Thoracic aorta (tissue), 2 donors: Measurements from ENCODE around the gene MBD3L2. TPM values are rescaled to one million over a fixed set of nuclear protein-coding genes. Genes with fewer than 3 reads are reported as not detected.
A peak's percentile ranks its signal among the peaks of the same experiment; 100 is the strongest.

Source experiments
- ATAC-seq: fragments of 150-250 bp; one replicate; pipeline ENCODE4 v1.8.0; 2017; ENCODE audit warnings: low read depth; ENCODE audit not compliant: insufficient number of reproducible peaks, low FRiP score
- DNase-seq: peaks from one replicate; pipeline ENCODE4 v3.0.0-alpha.2; 2020; ENCODE audit warnings: low spot score
- H3K27ac ChIP-seq, 2 donors: fragments of 200-600 bp; sonication (generic); 1 replicate in 1 of 2; 2 replicates in 1 of 2; pipeline ENCODE4 v1.5.1; 2016; ENCODE audit warnings: mild to moderate bottlenecking in 2 of 2, moderate library complexity in 2 of 2
- H3K27me3 ChIP-seq: fragments of 200-600 bp; sonication (generic); replicated peaks from 2 replicates; pipeline ENCODE4 v1.6.0; 2016; ENCODE audit warnings: mild to moderate bottlenecking; ENCODE audit not compliant: insufficient read depth
- H3K36me3 ChIP-seq: fragments of 200-600 bp; sonication (generic); one replicate; pipeline ENCODE4 v1.5.1; 2016
- H3K4me1 ChIP-seq, 2 donors: fragments of 200-600 bp; sonication (generic); 1 replicate in 1 of 2; 2 replicates in 1 of 2; pipeline versions ENCODE4 v1.5.1 to v1.6.0; 2016; ENCODE audit warnings: low read depth in 2 of 2, mild to moderate bottlenecking in 1 of 2; ENCODE audit not compliant: control insufficient read depth in 1 of 2
- H3K4me3 ChIP-seq: fragments of 200-600 bp; sonication (generic); 2 replicates; pipeline ENCODE4 v1.5.1; 2016; ENCODE audit warnings: mild to moderate bottlenecking
- H3K9me3 ChIP-seq: fragments of 200-600 bp; sonication (generic); 2 replicates; pipeline ENCODE4 v1.5.1; 2016
- total RNA-seq, 2 donors: library from RNA; depleted of rRNA; stranded (reverse); fragments of >200 nt; gene quantifications; one replicate each; pipeline versions ENCODE4 v1.1.0 to v1.2.3, GENCODE V29; 2016
- TF ChIP-seq, protein P1 (sequence below): fragments of 200-600 bp; sonication (generic); IDR thresholded peaks from one replicate; pipeline ENCODE4 v1.5.1; 2019; ENCODE audit warnings: antibody characterized with exemption

The MBD3L2 gene
- total RNA-seq, 2 donors from 2014 or later, result not detected

DNA sequence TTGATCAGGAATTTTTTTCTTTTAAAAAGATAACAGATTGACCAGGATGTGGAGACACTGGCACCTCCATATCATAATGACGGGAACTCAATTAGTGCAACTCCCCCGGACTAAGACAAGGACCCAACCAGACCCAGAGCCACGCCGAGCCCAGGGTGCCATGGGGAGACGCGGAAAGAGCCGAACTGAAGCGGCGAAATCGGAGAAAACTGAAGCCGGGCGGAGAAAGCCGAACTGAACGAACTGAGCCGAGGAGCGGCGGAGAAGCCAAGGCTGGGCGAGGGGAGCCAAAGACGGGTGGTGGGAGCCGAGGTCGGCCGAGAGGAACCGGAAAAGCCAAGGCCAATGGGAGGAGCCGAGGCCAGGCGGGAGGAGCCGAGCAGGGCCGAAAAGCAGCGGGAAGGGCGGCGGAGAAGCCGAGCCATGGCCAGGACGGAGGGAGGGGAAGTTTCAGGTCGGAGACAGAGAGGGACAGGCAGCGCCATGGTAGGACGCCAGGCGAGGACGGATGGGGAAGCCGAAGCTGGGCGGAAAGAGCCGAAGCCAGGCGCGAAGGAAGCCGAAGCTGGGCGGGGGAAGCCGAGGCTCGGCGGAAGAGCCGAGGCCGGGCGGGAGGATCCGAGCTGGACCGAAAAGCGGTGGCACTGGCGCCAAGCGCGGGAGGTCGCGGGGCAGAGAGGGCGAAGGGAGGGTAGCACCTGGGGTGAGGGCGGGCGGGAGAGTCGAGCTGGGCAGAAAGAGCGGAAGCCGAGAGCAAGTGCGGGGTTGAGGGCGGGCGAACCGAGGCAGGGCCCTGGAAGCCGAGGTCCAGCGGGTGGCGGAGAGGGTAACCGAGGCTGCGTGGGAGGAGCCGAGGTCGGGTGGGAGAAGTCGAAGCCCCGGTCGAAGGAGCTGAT lies 49.8 kb downstream of the MBD3L2 start:
- TF ChIP-seq, protein P1, sequence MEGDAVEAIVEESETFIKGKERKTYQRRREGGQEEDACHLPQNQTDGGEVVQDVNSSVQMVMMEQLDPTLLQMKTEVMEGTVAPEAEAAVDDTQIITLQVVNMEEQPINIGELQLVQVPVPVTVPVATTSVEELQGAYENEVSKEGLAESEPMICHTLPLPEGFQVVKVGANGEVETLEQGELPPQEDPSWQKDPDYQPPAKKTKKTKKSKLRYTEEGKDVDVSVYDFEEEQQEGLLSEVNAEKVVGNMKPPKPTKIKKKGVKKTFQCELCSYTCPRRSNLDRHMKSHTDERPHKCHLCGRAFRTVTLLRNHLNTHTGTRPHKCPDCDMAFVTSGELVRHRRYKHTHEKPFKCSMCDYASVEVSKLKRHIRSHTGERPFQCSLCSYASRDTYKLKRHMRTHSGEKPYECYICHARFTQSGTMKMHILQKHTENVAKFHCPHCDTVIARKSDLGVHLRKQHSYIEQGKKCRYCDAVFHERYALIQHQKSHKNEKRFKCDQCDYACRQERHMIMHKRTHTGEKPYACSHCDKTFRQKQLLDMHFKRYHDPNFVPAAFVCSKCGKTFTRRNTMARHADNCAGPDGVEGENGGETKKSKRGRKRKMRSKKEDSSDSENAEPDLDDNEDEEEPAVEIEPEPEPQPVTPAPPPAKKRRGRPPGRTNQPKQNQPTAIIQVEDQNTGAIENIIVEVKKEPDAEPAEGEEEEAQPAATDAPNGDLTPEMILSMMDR, result no peak
- no peaks in the 10 kb centered on the region for H3K4me1 ChIP-seq
- H3K27me3 ChIP-seq, result no peaks in the 10 kb centered on the region
- peaks cover 8% of the 10 kb centered on the region for H3K9me3 ChIP-seq
- peak overlapping the region; percentile 83 to 97 for H3K27ac ChIP-seq
- ATAC-seq, result peak; percentile 90
- no peaks in the 10 kb centered on the region for H3K36me3 ChIP-seq
- peak; percentile 60 for DNase-seq
- H3K4me3 ChIP-seq, result peak overlapping the region; percentile 92

DNA sequence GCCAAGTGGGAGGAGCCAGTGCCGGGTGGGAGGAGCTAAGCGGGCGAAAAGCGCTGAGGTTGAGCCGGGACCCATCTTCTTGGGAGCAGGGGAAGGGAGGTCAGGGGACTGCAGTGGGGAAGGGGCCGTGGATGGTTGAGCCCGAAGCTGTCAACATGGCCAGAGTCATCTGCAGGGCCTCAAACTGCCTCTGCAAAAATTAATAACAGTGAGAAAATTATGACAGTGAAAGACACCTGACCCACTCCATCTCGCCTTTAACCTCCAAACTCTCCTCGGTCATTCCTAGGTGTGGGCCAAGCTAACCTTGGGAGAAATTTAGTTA lies 50.4 kb downstream of the MBD3L2 start:
- H3K27ac ChIP-seq, result peak overlapping the region; percentile 83 to 97
- peak overlapping the region; percentile 92 for H3K4me3 ChIP-seq
- TF ChIP-seq, protein P1, result no peak
- H3K4me1 ChIP-seq, result no peaks in the 10 kb centered on the region
- peaks cover 7% of the 10 kb centered on the region for H3K9me3 ChIP-seq
- H3K36me3 ChIP-seq, result no peaks in the 10 kb centered on the region
- no peaks in the 10 kb centered on the region for H3K27me3 ChIP-seq
- DNase-seq, result no peak
- no peak for ATAC-seq

Other genes with a start within 250 kb of the MBD3L2 start
- gene ADGRE1, start 161.7 kb upstream of the MBD3L2 start, total RNA-seq, result under 1 TPM; 0.41 to 0.42 TPM
- not detected for gene MBD3L2B, start 27.9 kb upstream of the MBD3L2 start, total RNA-seq
- not detected for gene MBD3L5, start 18.7 kb upstream of the MBD3L2 start, total RNA-seq
- not detected for gene MBD3L4, start 9.1 kb upstream of the MBD3L2 start, total RNA-seq
- not detected for gene MBD3L3, start 9.4 kb downstream of the MBD3L2 start, total RNA-seq
- 10 to 100 TPM in 1 of 2 donors, 1 to 10 TPM in 1; 8.3 to 12.1 TPM for gene ZNF557, start 20.4 kb downstream of the MBD3L2 start, total RNA-seq
- gene INSR, start 245.1 kb downstream of the MBD3L2 start, total RNA-seq, result 100 to 1,000 TPM; 102 to 116 TPM